ENCODE results near the gene PRKCZ.

Gene PRKCZ

DNA sequence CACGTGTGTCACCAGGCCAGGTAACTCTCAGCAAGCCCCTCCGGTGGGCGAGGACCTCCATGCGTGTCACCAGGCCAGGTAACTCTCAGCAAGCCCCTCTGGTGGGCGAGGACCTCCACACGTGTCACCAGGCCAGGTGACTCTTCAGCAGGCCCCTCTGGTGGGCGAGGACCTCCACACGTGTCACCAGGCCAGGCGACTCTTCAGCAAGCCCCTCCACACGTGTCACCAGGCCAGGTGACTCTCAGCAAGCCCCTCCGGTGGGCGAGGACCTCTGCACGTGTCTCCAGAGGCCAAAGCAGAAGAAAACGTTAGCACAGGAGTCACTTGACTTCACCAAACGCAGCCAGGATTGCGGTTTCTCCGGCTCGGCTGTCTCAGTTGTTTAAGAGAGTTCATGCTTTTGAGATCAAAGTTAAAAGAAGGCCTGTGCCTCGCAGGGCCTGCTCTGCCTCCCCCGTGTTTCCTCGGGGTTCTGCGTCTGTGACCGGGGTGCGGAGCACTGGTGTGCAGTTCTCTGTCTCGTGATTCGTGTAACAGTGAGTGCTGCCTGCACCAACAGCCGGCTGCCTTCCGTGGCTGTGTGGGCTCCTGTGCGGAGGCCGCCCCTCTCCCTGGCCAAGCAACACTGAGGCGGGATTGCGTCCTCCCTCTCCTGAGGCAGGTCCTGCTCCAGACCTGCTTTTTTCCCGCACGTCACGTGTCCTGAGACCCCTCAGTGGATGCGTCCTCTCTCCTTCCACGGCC is 56.6 kb downstream of the PRKCZ start:
- TF ChIP-seq, protein P1, sequence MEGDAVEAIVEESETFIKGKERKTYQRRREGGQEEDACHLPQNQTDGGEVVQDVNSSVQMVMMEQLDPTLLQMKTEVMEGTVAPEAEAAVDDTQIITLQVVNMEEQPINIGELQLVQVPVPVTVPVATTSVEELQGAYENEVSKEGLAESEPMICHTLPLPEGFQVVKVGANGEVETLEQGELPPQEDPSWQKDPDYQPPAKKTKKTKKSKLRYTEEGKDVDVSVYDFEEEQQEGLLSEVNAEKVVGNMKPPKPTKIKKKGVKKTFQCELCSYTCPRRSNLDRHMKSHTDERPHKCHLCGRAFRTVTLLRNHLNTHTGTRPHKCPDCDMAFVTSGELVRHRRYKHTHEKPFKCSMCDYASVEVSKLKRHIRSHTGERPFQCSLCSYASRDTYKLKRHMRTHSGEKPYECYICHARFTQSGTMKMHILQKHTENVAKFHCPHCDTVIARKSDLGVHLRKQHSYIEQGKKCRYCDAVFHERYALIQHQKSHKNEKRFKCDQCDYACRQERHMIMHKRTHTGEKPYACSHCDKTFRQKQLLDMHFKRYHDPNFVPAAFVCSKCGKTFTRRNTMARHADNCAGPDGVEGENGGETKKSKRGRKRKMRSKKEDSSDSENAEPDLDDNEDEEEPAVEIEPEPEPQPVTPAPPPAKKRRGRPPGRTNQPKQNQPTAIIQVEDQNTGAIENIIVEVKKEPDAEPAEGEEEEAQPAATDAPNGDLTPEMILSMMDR (IDR thresholded peaks at IDR 0.05; ENCODE audit: control insufficient read depth, extremely low read depth, insufficient read depth), result no peak
- no peak overlapping the region for H3K4me3 ChIP-seq (ENCODE audit: low read depth, low read length)
- no peak for DNase-seq (ENCODE audit: low read depth)

DNA sequence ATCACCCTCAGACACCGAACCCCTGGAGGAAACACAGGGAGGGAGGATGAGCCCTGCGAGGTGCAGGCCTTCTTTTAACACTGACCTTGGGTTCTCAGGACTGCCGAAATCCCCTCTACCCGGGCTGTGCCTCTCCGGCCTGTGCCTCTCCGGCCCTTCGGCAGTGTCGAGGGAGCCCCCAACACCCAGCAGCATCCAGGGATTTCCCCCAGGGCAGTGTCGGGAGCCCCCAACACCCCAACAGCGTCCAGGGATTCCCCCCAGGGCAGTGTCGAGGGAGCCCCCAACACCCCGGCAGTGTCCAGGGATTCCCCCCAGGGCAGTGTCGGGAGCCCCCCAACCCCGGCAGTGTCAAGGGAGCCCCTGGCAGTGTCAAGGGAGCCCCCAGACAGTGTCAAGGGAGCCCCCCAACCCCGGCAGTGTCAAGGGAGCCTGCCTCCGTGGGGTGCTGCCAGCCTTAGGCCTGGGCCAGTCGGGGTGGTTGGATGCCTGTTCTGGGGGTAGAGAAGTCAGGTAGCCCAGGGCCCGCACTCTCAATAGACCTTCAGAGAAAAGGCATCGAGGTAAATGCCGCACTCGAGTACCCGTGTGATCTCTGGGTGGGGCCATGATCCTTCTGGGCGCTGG is 57.5 kb downstream of the PRKCZ start:
- TF ChIP-seq, protein P1 (IDR thresholded peaks at IDR 0.05; ENCODE audit: control insufficient read depth, extremely low read depth, insufficient read depth), result no peak
- no peak overlapping the region for H3K4me3 ChIP-seq (ENCODE audit: low read depth, low read length)
- DNase-seq (ENCODE audit: low read depth), result no peak

GRCh38 chr1:2108213-2108876 is 58.1 kb downstream of the PRKCZ start:
- DNase-seq (ENCODE audit: low read depth), result no peak
- TF ChIP-seq, protein P1 (IDR thresholded peaks at IDR 0.05; ENCODE audit: control insufficient read depth, extremely low read depth, insufficient read depth), result no peak
- no peak overlapping the region for H3K4me3 ChIP-seq (ENCODE audit: low read depth, low read length)

DNA sequence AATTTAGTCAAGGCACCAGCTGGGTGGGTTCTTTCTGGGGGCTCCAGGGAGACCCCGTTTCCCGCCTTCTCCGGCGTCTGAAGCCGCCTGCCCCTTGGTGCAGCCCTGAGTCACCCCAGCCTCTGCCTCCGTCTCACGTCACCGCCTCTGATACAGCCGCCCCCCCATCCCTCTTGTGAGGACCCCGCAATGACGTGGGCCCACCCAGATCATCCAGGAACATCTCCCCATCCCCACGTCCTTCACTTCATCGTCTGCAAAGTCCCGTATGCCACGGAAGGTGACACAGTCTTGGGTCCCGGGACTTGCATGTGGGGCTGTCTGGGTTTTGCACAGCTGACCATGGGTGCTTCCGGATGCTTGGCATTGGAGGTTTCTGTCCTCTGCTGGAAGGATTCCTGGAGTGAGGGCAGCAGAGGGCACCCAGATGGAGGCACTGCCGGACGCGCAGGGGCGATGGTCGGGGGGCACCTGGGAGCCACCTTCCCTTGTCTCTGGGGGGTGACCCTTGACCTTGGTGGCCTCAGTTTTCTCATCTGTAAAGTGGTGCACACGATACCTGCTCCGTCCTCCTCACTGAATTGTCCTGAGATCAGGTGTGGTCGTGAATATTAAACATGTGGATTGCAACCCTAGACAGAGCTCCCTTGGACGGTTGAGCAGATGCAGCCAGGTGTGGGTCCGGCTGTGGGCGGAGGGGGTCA is 58.8 kb downstream of the PRKCZ start:
- no peak overlapping the region for H3K4me3 ChIP-seq (ENCODE audit: low read depth, low read length)
- DNase-seq (ENCODE audit: low read depth), result no peak
- TF ChIP-seq, protein P1 (IDR thresholded peaks at IDR 0.05; ENCODE audit: control insufficient read depth, extremely low read depth, insufficient read depth), result no peak

DNA sequence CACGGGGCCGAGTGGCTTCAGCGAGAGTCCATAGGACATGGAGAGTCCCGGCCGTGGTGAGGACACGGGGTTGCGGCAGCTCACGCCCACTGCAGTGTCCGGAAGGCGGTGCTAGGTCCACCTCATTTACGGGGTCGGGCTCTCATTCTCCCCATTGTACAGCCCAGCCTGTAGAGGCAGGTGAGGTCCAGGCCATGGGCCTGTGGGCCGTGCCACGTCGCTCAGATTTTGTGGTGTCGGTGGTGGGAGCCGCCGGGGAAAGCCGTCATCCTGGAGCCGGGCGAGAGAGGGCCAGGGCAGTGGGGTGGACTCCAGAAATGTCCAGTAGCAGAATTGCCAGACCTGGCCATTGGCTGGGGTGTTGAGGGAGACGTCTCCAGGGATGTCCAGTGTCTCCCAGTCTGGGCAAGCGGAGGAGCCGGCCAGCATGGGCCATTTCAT is 59.4 kb downstream of the PRKCZ start:
- TF ChIP-seq, protein P1 (IDR thresholded peaks at IDR 0.05; ENCODE audit: control insufficient read depth, extremely low read depth, insufficient read depth), result no peak
- H3K4me3 ChIP-seq (ENCODE audit: low read depth, low read length), result no peak overlapping the region
- no peak for DNase-seq (ENCODE audit: low read depth)

DNA sequence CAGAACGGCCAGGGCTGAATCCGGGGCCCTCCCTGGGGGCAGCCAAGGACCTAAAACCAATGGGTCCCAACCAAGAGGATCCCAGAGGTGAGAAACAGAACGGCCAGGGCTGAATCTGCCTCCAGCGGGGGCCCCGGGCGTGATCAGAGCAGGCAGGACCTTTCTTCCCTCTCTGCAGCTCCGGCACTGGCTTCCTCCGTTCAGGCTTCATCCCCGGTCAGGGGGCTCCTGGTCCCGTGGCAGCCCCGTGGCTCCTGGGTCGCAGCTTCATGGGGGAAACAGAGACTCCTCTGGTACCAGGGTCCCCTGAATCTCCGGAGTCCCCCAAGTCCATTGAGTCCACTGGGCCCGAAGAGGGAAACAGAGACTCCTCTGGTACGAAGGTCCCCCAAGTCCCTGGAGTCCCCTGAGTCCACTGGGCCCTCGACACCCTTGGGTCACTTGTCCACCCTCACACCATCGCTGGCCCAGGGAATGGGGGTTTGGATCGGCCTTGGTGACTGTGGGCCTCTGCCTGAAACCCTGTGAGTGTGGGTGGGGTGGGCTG is 60.1 kb downstream of the PRKCZ start:
- DNase-seq (ENCODE audit: low read depth), result no peak
- TF ChIP-seq, protein P1 (IDR thresholded peaks at IDR 0.05; ENCODE audit: control insufficient read depth, extremely low read depth, insufficient read depth), result no peak

More for the DNA sequence above, 60.1 kb downstream of the PRKCZ start:
- H3K4me3 ChIP-seq (ENCODE audit: low read depth, low read length), result no peak overlapping the region

Data from LNCaP clone FGC (cell line).